ENCODE measurements around the gene CCNK. TPM values are rescaled to one million over a fixed set of nuclear protein-coding genes. Genes with fewer than 3 reads are reported as not detected.

Gene CCNK
- total and polyA plus RNA-seq, 10 of the 15 experiments (the other 5 are each of a cell fraction or from before 2014, with no cell fraction given) = 10.8 to 88.0 (median 22.5) TPM

DNA sequence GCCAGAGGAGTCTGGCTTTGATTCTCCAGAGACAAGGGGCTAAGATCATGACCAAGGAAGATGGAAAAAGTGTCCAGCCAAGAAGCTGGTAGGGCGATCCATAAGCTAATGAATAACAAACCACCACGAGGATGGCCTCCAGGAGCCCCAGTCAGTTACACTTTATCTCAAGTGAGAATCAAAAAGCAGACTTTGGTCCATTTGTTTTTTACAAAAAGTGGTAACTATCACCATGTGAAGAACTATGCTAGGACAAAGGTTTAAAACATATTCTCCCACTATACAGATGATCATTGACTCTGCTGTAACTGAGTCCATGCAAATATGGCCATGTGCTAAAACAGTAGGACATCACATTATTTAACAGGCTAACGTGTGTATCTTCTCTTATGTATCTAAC is 14.5 kb upstream of the CCNK start:
- FAIRE-seq = no peak
- RAD21 ChIA-PET (ENCODE audit: unreplicated experiment) = no interaction called here
- SMC1A ChIA-PET (ENCODE audit: uncharacterized antibody, unreplicated experiment) = no interaction called here
- H3K9ac ChIP-seq (ENCODE audit: control insufficient read depth, insufficient read depth, low read length) = no peak overlapping the region
- H3K27ac ChIP-seq (ENCODE audit: control insufficient read depth, insufficient read depth) = no peak overlapping the region
- peaks cover 18% of the 10 kb centered on the region for H3K79me2 ChIP-seq (ENCODE audit: control insufficient read depth, insufficient read depth, low read length)
- H3K4me3 ChIP-seq = no peak overlapping the region
- no TSS peak for BruUV-seq (replicated peaks)
- peaks cover 19 to 23% of the 10 kb centered on the region in 2 experiments for H3K36me3 ChIP-seq (ENCODE audit: control insufficient read depth in 2 of 2, insufficient read depth in 2 of 2, low read length in 1 of 2)
- intact Hi-C loops (cut with micrococcal nuclease; ENCODE audit: unreplicated experiment) = no loop called here
- CTCF ChIA-PET = interaction anchor here (1.5 kb wide), 1 partner anchor 74 kb away, joined by 3 read pairs; no protein-coding TSS in a partner anchor
- H4K20me1 ChIP-seq (ENCODE audit: control insufficient read depth, insufficient read depth) = 0 out of 2 replicates have a peak, but pooled peaks cover 3% of the 10 kb centered on the region
- H3K9me3 ChIP-seq (replicated peaks; ENCODE audit: control insufficient read depth, insufficient read depth, low read length) = no peaks in the 10 kb centered on the region
- H3K27me3 ChIP-seq (replicated peaks in 1 of 2; ENCODE audit: control insufficient read depth in 2 of 2, insufficient read depth in 2 of 2, low read length in 1 of 2) = no peaks in the 10 kb centered on the region
- DNase-seq (ENCODE audit: low read depth, low spot score) = no peak
- ATAC-seq = no peak
- WGBS (ENCODE audit: insufficient coverage, insufficient replicate concordance, low lambda C conversion rate, missing lambda C conversion rate) = 72% methylated on average over 3 of the region's 3 CpGs
- H3K4me2 ChIP-seq (ENCODE audit: control insufficient read depth, insufficient read depth) = no peak overlapping the region
- POLR2A ChIA-PET = no interaction called here
- TF ChIP-seq TBL1XR1 (IDR thresholded peaks at IDR 0.05; ENCODE audit: low read depth, low read length) (no peak), PML (IDR thresholded peaks at IDR 0.05; ENCODE audit: low read length) (no peak), ZSCAN29 (IDR thresholded peaks at IDR 0.05) (no peak), ETV6 (conservative IDR thresholded peaks at IDR 0.05 in 1 of 2, IDR thresholded peaks at IDR 0.05 in 1 of 2; ENCODE audit: borderline replicate concordance in 1 of 2, low read depth in 1 of 2) (no peak), CHD4 (IDR thresholded peaks at IDR 0.05) (no peak), ZNF207 (IDR thresholded peaks at IDR 0.05; ENCODE audit: borderline replicate concordance) (no peak), WRNIP1 (IDR thresholded peaks at IDR 0.05; ENCODE audit: borderline replicate concordance, low read depth, low read length) (no peak), RB1 (IDR thresholded peaks at IDR 0.05; ENCODE audit: borderline replicate concordance) (no peak), YY1 (IDR thresholded peaks at IDR 0.05; ENCODE audit: low read depth, low read length) (no peak), BCL11A (IDR thresholded peaks at IDR 0.05; ENCODE audit: low read depth, low read length) (no peak), ZBTB11 (CRISPR knock-in tag; IDR thresholded peaks at IDR 0.05) (no peak), EED (IDR thresholded peaks at IDR 0.05; ENCODE audit: low read depth) (no peak), IRF5 (IDR thresholded peaks at IDR 0.05; ENCODE audit: borderline replicate concordance) (no peak)
- TF ChIP-seq, protein P1, sequence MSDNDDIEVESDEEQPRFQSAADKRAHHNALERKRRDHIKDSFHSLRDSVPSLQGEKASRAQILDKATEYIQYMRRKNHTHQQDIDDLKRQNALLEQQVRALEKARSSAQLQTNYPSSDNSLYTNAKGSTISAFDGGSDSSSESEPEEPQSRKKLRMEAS (IDR thresholded peaks at IDR 0.05; ENCODE audit: low read depth, low read length) = no peak
- TF ChIP-seq, protein P2, sequence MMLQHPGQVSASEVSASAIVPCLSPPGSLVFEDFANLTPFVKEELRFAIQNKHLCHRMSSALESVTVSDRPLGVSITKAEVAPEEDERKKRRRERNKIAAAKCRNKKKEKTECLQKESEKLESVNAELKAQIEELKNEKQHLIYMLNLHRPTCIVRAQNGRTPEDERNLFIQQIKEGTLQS (IDR thresholded peaks at IDR 0.05; ENCODE audit: borderline replicate concordance, extremely low read depth, low read depth, low read length) = no peak
- TF ChIP-seq, protein P3, sequence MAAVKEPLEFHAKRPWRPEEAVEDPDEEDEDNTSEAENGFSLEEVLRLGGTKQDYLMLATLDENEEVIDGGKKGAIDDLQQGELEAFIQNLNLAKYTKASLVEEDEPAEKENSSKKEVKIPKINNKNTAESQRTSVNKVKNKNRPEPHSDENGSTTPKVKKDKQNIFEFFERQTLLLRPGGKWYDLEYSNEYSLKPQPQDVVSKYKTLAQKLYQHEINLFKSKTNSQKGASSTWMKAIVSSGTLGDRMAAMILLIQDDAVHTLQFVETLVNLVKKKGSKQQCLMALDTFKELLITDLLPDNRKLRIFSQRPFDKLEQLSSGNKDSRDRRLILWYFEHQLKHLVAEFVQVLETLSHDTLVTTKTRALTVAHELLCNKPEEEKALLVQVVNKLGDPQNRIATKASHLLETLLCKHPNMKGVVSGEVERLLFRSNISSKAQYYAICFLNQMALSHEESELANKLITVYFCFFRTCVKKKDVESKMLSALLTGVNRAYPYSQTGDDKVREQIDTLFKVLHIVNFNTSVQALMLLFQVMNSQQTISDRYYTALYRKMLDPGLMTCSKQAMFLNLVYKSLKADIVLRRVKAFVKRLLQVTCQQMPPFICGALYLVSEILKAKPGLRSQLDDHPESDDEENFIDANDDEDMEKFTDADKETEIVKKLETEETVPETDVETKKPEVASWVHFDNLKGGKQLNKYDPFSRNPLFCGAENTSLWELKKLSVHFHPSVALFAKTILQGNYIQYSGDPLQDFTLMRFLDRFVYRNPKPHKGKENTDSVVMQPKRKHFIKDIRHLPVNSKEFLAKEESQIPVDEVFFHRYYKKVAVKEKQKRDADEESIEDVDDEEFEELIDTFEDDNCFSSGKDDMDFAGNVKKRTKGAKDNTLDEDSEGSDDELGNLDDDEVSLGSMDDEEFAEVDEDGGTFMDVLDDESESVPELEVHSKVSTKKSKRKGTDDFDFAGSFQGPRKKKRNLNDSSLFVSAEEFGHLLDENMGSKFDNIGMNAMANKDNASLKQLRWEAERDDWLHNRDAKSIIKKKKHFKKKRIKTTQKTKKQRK (IDR thresholded peaks at IDR 0.05; ENCODE audit: low read depth, low read length) = no peak
- H2AFZ ChIP-seq (ENCODE audit: control insufficient read depth, low read depth, low read length) = no peak overlapping the region
- H3K4me1 ChIP-seq (ENCODE audit: control insufficient read depth, insufficient read depth, low read length) = no peaks in the 10 kb centered on the region
- in situ Hi-C loops (cut with MboI) = no loop called here

All from GM12878 (cell line).